GM18951 (cell line): Measurements from ENCODE around the gene CHST3.
"Not testable (repeated sequence)": the region's sequence is repeated elsewhere in the genome, so short reads cannot be mapped to it uniquely, and the experiment has no call there.

Experiments used
- POLR2A ChIP-seq: IDR thresholded peaks from 4 replicates; pipeline ENCODE4 v1.6.1; 2011; ENCODE audit warnings: mild to moderate bottlenecking; ENCODE audit not compliant: insufficient read length, insufficient read depth; ENCODE audit errors: extremely low read depth
- in situ Hi-C: fragments of 300-500 bp; cut with MboI; formaldehyde crosslinking; loops from one replicate; pipeline ENCODE4 v1.12.0; 2022; ENCODE audit warnings: low sequenced_read_pairs, mixed read lengths, inconsistent platforms; ENCODE audit not compliant: unreplicated experiment

CHST3 gene

GRCh38 chr10:71964098-71964742 lies at the start of gene CHST3:
TSS of gene CHST3 (plus strand) at chr10:71964395. CDS start at chr10:72005843, 41,448 bp downstream.
- TF ChIP-seq POLR2A = no peak
- in situ Hi-C loops = no loop called here

- TF ChIP-seq POLR2A = no peak
- in situ Hi-C loops = no loop called here
Measured at GRCh38 chr10:71916827-71917226, 47.4 kb upstream of the CHST3 start.

- TF ChIP-seq POLR2A = no peak
- in situ Hi-C loops = no loop called here
Measured at GRCh38 chr10:71918992-71919391, 45.2 kb upstream of the CHST3 start.

DNA sequence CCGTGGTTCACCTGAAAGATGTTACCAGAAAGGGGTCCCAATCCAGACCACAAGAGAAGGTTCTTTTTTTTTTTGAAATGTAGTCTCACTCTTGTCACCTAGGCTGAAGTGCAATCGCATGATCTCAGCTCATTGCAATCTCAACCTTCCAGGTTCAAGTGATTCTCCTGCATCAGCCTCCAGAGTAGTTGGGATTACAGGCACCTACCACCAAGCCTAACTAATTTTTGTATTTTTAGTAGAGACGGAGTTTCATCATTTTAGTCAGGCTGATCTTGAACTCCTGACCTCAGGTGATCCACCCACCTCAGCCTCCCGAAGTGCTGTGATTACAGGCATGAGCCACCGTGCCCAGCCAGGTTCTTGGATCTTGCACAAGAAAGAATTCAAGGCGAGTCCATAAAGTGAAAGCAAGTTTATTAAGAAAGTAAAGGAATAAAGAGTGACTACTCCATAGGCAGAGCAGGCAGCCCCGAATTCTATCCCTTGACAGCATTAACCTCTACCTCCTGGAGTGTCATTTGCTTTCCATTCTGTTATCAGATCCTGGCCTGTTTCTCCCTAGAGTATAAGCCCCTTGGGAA lies 44.1 kb upstream of the CHST3 start:
- in situ Hi-C loops = not testable (repeated sequence)

DNA sequence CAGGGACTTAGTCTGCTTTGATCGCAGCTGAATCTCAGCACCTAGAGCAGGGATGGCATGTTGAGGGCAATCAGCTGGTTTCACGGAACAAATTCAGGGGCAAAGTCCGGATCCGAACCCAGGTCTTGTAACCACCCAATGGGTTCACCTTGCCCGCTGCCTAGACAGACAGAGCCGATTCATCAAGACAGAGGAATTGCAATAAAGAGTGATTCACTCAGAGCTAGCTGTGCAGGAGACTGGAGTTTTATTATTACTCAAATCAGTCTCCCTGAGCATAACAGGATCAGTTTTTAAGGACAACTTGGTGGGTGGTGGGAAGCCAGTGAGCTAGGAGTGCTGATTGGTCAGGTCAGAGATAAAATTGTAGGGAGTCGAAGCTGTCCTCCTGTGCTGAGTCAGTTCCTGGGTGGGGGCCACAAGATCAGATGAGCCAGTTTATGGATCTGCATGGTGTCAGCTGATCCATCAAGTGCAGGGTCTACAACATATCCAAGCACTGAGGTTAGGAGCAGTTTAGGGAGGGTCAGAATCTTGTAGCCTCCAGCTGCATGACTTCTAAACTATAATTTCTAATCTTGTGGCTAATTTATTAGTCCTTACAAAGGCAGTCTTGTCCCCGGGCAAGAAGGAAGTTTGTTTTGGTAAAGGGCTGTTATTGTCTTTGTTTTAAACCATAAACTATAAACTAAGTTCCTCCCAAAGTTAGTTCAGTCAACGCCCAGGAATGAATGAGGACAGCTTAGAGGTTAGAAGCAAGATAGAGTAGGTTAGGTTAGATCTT lies 43.5 kb upstream of the CHST3 start:
- no peak for TF ChIP-seq POLR2A
- in situ Hi-C loops = no loop called here

- TF ChIP-seq POLR2A = no peak
- in situ Hi-C loops = no loop called here
Measured at GRCh38 chr10:71921324-71922027, 42.7 kb upstream of the CHST3 start.

DNA sequence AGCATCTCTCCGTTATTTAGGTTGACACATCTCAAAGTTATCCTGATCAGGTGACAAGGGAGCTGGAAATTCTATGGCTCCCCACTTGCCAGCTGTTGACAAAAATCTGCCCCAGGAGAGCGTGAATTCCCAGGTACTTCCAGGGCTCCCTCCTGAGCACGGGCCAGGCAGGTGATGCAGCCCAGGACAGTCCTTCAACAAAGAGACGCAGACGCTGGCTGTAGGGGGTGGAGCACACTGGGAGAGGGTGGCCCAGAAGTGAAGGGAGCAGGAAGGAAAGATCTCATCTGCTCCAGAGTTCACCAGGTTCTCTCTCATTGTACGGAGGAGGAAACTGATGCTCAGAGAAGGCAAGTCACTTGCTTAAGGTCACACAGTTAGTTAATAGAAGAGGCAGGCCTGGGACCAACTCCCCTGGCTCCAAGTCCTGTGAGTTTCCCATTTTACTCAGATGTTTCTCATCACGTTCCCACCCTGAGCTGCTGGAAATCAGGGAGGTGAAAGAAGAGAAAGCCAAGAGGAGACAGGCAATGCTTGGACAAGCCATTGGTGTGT lies 41.0 kb upstream of the CHST3 start:
- no peak for TF ChIP-seq POLR2A
- in situ Hi-C loops = no loop called here

- in situ Hi-C loops = no loop called here
- no peak for TF ChIP-seq POLR2A
Measured at GRCh38 chr10:71924771-71925170, 39.4 kb upstream of the CHST3 start.

DNA sequence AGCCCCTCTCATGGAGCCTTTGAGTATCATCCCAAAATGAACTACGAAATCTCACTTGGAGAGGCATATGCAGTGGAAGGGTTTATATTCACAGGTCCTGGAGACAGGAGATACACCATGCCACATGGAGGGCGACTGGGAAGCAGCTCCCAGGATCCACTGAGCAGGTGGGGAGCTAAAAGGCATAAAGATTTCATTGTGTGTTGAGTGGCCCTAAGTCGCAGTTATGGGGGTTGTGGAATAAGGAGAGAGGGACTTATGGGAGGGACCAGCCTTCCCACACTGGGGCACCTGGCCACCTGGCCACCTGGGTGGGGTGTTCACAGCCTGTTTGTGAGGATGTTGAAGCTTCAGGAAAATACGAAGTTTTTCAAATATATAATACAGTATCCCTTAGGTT lies 37.0 kb upstream of the CHST3 start:
- TF ChIP-seq POLR2A = no peak
- in situ Hi-C loops = no loop called here

DNA sequence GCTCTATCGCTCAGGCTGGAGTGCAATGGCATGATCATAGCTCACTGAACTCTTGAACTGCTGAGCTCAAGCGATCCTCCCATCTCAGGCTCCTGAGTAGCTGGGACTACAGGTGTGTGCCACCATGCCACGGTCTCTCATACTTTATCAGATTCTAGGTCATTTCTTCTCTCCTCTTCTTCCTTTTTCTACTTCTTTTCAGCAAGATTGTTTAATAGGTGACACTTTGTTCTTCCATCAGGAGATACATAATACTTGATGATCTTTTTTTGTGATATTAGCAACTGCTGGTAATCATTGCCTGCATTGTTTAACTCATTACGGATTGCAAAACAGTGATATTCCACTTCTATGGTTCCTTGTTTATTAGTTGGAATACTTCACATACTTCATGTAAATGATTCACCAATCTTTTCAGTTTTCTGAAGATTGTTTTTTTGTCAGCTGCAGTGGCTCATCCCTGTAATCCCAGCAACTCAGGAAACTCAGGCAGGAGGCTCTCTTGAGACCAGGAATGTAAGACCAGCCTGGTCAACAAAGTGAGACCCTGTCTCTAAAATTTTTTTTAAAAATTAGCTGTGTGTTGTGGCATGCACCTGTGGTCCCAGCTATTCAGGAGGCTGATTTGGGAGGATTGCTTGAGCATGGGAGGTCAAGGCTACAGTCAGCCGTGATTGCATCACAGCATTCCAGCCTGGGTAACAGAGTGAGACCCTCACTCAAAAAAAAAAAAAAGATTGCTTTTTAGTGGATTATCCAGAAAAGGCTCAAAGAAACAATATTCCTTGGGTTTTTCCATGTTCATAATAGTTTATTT lies 36.2 kb upstream of the CHST3 start:
- no peak for TF ChIP-seq POLR2A
- in situ Hi-C loops = no loop called here

- no peak for TF ChIP-seq POLR2A
- in situ Hi-C loops = no loop called here
Measured at GRCh38 chr10:71931295-71931694, 32.9 kb upstream of the CHST3 start.

- in situ Hi-C loops = no loop called here
- TF ChIP-seq POLR2A = no peak
Measured at GRCh38 chr10:71933651-71934050, 30.5 kb upstream of the CHST3 start.
